ENCODE data around the gene SYVN1. TPM values are rescaled to one million over a fixed set of nuclear protein-coding genes. Genes with fewer than 3 reads are reported as not detected.

Gene SYVN1
- total RNA-seq, 1 donor from 2014 or later = 14.8 TPM

- TF ChIP-seq CTCF (conservative IDR thresholded peaks at IDR 0.05; ENCODE audit: low read depth, low read length) = no peak
- DNase-seq (ENCODE audit: low read depth) = no peak
- H3K4me3 ChIP-seq (ENCODE audit: low read depth, low read length) = no peak overlapping the region
These were observed 20.5 kb downstream of the SYVN1 start for GRCh38 chr11:65113839-65114238.

GRCh38 chr11:65113361-65113756 lies 21.0 kb downstream of the SYVN1 start:
- no peak for TF ChIP-seq CTCF (conservative IDR thresholded peaks at IDR 0.05; ENCODE audit: low read depth, low read length)
- no peak for DNase-seq (ENCODE audit: low read depth)
- peak overlapping the region; percentile 82 for H3K4me3 ChIP-seq (ENCODE audit: low read depth, low read length)

GRCh38 chr11:65112546-65113360 lies 21.6 kb downstream of the SYVN1 start:
- no peak for DNase-seq (ENCODE audit: low read depth)
- peak; percentile 81 for TF ChIP-seq CTCF (conservative IDR thresholded peaks at IDR 0.05; ENCODE audit: low read depth, low read length)
- H3K4me3 ChIP-seq (ENCODE audit: low read depth, low read length) = peak overlapping the region; percentile 82

DNA sequence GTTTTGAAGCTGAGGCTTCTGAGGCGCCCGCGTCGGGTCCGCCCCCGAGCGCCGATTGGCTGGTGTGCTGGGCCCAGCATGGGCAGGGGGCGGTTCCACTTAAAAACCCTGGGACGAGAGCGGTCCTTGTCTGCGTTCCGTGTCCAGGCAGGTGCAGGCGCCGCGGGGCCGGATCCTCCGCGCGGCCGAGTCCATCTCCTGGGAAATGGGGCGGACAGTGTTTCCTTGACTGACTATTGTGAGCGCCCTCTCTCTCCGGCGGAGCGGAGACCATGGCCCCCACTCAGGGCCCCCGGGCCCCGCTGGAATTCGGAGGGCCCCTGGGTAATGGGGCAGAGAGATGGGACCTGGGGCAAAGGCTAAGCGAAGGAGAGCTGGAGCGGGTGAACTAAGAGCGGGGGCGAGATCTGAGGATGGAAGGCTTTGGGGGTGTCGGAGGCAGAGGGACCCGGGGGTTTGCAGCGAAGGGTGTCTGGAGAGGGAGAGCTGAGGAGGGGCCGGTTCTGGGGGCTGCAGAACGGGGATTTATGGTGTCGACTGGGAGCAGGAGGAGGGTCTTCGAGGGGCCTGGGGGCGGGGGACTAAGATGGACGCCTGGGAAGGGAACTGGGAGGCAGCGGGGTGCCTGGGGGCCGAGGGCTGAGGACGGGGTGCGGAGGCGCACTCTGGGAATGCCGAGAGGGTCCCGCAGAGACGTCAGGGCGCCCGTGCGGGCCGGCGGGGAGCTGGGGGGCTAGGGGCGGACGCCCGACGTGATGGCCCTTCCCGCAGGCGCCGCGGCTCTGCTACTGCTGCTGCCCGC lies 22.4 kb downstream of the SYVN1 start, which contains the start of gene TM7SF2:
TSS of gene TM7SF2 (plus strand) at position 129 of the 802 bp plus-strand sequence. CDS start at position 273, 144 bp downstream.
- no peak for DNase-seq (ENCODE audit: low read depth)
- no peak for TF ChIP-seq CTCF (conservative IDR thresholded peaks at IDR 0.05; ENCODE audit: low read depth, low read length)
- H3K4me3 ChIP-seq (ENCODE audit: low read depth, low read length) = peak within 1 kb of the TSS; percentile 82

DNA sequence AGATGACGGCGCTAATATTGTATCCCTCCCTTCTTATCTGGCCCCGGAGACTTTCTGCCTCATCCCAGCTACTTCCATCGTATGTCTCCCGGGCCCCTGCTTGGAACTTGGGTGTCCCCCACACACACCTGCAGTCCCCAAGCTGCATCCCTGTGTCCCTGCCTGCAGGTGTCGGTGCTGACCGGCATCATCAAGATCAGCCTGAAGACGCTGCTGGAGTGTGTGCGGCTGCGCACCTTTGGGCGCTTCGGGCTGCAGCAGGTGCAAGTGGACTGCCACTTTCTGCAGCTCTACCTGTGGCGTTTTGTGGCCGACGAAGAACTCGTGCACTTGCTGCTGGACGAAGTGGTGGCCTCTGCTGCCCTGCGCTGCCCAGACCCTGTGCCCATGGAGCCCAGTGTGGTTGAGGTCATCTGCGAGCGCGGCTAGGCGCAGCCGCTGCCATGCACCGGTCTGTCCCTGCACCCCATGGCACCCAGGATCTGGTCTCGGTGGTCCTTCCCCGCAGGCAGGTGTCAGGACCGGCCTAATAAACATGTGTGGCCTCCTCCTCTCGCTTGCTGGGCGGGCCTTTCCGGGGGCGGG lies 23.1 kb downstream of the SYVN1 start:
- no peak for DNase-seq (ENCODE audit: low read depth)
- no peak for TF ChIP-seq CTCF (conservative IDR thresholded peaks at IDR 0.05; ENCODE audit: low read depth, low read length)
- H3K4me3 ChIP-seq (ENCODE audit: low read depth, low read length) = no peak overlapping the region

DNA sequence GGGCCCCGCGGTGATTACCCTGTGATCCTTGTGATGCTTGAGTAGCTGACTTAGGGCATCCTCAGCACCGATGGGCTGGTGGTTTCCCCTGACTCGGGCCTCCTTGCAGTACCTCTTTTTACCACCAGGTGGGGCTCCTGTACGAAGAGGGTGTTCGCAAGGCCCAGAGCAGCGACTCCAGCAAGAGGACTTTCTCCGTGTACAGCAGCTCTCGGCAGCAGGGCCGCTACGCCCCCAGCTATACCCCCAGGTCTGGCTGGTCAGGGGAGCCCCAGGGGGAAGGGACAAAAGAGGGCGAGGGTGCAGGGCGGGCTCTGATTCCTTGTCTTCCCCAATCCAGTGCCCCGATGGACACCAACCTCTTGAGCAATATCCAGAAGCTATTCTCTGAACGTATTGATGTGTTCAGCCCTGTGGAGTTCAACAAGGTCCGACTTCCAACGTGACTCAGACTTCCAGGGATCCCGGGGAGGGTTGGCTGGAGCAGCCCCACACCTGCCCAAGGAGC lies 23.9 kb downstream of the SYVN1 start:
- peak; percentile 97 for TF ChIP-seq CTCF (conservative IDR thresholded peaks at IDR 0.05; ENCODE audit: low read depth, low read length)
- peak overlapping the region; percentile 26 for H3K4me3 ChIP-seq (ENCODE audit: low read depth, low read length)
- no peak for DNase-seq (ENCODE audit: low read depth)
